Measurements from ENCODE around the gene ZNF862. TPM values are rescaled to one million over a fixed set of nuclear protein-coding genes. Genes with fewer than 3 reads are reported as not detected.

The ZNF862 gene
- total and polyA plus RNA-seq, 2 of the 8 experiments (the other 6 are each of a cell fraction or from before 2014, with no cell fraction given) = 1.8 to 3.9 TPM

GRCh38 chr7:149824748-149825566 lies 13.2 kb upstream of the ZNF862 start:
- H2BK5ac ChIP-seq (ENCODE audit: low read depth, low read length) = no peak overlapping the region
- H3K4ac ChIP-seq (replicated peaks; ENCODE audit: insufficient read length, low read depth, low read length) = no peak overlapping the region
- no peak overlapping the region for H2AFZ ChIP-seq (ENCODE audit: low read length)
- H2BK15ac ChIP-seq (ENCODE audit: low read length) = no peak overlapping the region
- ChIA-PET CTCF (ENCODE audit: partially characterized antibody) (interaction anchor here (1.2 to 5.1 kb wide), 4 partner anchors 10 to 25 kb away, joined by 4 to 25 read pairs (median 10); no protein-coding TSS in a partner anchor), POLR2A (ENCODE audit: partially characterized antibody) (interaction anchor here (0.9 to 1.1 kb wide), 3 partner anchors 8 to 18 kb away, joined by 3 read pairs; no protein-coding TSS in a partner anchor)
- no peak overlapping the region for H3K56ac ChIP-seq (replicated peaks; ENCODE audit: insufficient read length, low read depth, low read length)
- WGBS, 2 experiments (ENCODE audit: extremely low coverage in 1 of 2, insufficient coverage in 1 of 2, insufficient read length in 1 of 2, insufficient replicate concordance in 2 of 2, low coverage in 1 of 2, low lambda C conversion rate in 2 of 2, missing lambda C conversion rate in 1 of 2) = 88% methylated on average over 14 of the region's 19 CpGs; no CpG with 5 or more reads in 1 of the 2 experiments
- no peak overlapping the region for H2BK12ac ChIP-seq (ENCODE audit: low read depth, low read length)
- no peak overlapping the region for H4K5ac ChIP-seq (ENCODE audit: insufficient read length, low read depth, low read length)
- DNase-seq (ENCODE audit: low read depth in 1 of 2, low spot score in 2 of 2) (no peak), FAIRE-seq (no peak)
- H3K18ac ChIP-seq (ENCODE audit: extremely low read depth, low read length) = no peak overlapping the region
- no peak overlapping the region for H3K23ac ChIP-seq (ENCODE audit: insufficient read length)
- H3K9me3 ChIP-seq (ENCODE audit: insufficient read depth in 2 of 2, low read depth in 1 of 2, low read length in 1 of 2) = peaks cover 8 to 29% of the 10 kb centered on the region in 2 experiments; a peak in 3 of 4 replicates
- H3K4me3 ChIP-seq (ENCODE audit: extremely low read depth in 1 of 4, insufficient read depth in 2 of 4, low read depth in 3 of 4, low read length in 4 of 4) = no peak overlapping the region
- H4K20me1 ChIP-seq (replicated peaks in 1 of 2; ENCODE audit: control insufficient read depth in 1 of 2, insufficient read depth in 2 of 2, low read length in 2 of 2) = no peaks in the 10 kb centered on the region
- H3K23me2 ChIP-seq (ENCODE audit: low read depth, low read length) = no peaks in the 10 kb centered on the region
- H2AK5ac ChIP-seq (ENCODE audit: low read depth, low read length) = no peak overlapping the region
- H3K79me1 ChIP-seq (ENCODE audit: low read depth, low read length) = no peaks in the 10 kb centered on the region
- H3K27me3 ChIP-seq (replicated peaks in 1 of 4; ENCODE audit: control insufficient read depth in 3 of 4, extremely low read depth in 1 of 4, insufficient read depth in 3 of 4, low read length in 3 of 4) = no peaks in the 10 kb centered on the region
- no peaks in the 10 kb centered on the region; a peak in 1 of 7 replicates for H3K4me1 ChIP-seq (replicated peaks in 1 of 4; ENCODE audit: control insufficient read depth in 3 of 4, insufficient read depth in 4 of 4, low read length in 3 of 4)
- no peaks in the 10 kb centered on the region for H3K36me3 ChIP-seq (ENCODE audit: control insufficient read depth in 2 of 4, insufficient read depth in 4 of 4, low read length in 3 of 4)
- H2BK120ac ChIP-seq (replicated peaks; ENCODE audit: low read depth, low read length) = no peak overlapping the region
- no peak overlapping the region for H2BK20ac ChIP-seq (ENCODE audit: low read length)
- H3K79me2 ChIP-seq (ENCODE audit: control insufficient read depth in 1 of 2, insufficient read depth in 2 of 2, low read length in 2 of 2) = no peaks in the 10 kb centered on the region
- no peak overlapping the region for H4K8ac ChIP-seq (ENCODE audit: extremely low read depth, insufficient read depth, low read length)
- no peak overlapping the region for H3K9ac ChIP-seq (replicated peaks in 1 of 4; ENCODE audit: extremely low read depth in 1 of 4, low read depth in 3 of 4, low read length in 3 of 4)
- H4K91ac ChIP-seq (replicated peaks; ENCODE audit: insufficient read length, low read length) = no peak overlapping the region
- H3K27ac ChIP-seq (ENCODE audit: low read depth, low read length) = no peak overlapping the region
- H3K4me2 ChIP-seq (ENCODE audit: insufficient read depth in 1 of 2, low read depth in 2 of 2, low read length in 2 of 2) = no peak overlapping the region
- H3K14ac ChIP-seq (ENCODE audit: insufficient read length) = no peak overlapping the region
- TF ChIP-seq ZNF274 (IDR thresholded peaks at IDR 0.05; ENCODE audit: borderline replicate concordance, extremely low read depth, low read length) (no peak), RFX5 (IDR thresholded peaks at IDR 0.05; ENCODE audit: borderline replicate concordance, low read depth, low read length) (no peak), SIRT6 (IDR thresholded peaks at IDR 0.05; ENCODE audit: low read length) (no peak), SIX5 (IDR thresholded peaks at IDR 0.05; ENCODE audit: low read depth, low read length) (no peak), POLR2A (IDR thresholded peaks at IDR 0.05; ENCODE audit: control extremely low read depth in 1 of 2, low read depth in 2 of 2, low read length in 2 of 2) (no peak)
- TF ChIP-seq, protein P1, sequence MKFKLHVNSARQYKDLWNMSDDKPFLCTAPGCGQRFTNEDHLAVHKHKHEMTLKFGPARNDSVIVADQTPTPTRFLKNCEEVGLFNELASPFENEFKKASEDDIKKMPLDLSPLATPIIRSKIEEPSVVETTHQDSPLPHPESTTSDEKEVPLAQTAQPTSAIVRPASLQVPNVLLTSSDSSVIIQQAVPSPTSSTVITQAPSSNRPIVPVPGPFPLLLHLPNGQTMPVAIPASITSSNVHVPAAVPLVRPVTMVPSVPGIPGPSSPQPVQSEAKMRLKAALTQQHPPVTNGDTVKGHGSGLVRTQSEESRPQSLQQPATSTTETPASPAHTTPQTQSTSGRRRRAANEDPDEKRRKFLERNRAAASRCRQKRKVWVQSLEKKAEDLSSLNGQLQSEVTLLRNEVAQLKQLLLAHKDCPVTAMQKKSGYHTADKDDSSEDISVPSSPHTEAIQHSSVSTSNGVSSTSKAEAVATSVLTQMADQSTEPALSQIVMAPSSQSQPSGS (IDR thresholded peaks at IDR 0.05; ENCODE audit: low read length) = no peak
